Stimulated activated CD4-positive, alpha-beta T cell treated with anti-CD3 and anti-CD28 coated beads, Interleukin-4, amount 100 ng/mL, for 24 hours (primary cell): Measurements from ENCODE around the gene KMT5C.

Experiments used
- DNase-seq: peaks from one replicate; pipeline ENCODE4 v3.0.0-alpha.2; 2020

Gene KMT5C

GRCh38 chr19:55348317-55349034 lies 8.8 kb downstream of the KMT5C start:
- DNase-seq: no peak

GRCh38 chr19:55350620-55351315 lies 11.1 kb downstream of the KMT5C start:
- no peak for DNase-seq

GRCh38 chr19:55352040-55352439 lies 12.4 kb downstream of the KMT5C start:
- no peak for DNase-seq

- DNase-seq: no peak
Measured at GRCh38 chr19:55352549-55353145, 13.0 kb downstream of the KMT5C start.

- DNase-seq: no peak
Measured at GRCh38 chr19:55353356-55353802, 13.7 kb downstream of the KMT5C start.

- DNase-seq: peak; percentile 70
Measured at GRCh38 chr19:55353803-55354697, 14.4 kb downstream of the KMT5C start.

DNA sequence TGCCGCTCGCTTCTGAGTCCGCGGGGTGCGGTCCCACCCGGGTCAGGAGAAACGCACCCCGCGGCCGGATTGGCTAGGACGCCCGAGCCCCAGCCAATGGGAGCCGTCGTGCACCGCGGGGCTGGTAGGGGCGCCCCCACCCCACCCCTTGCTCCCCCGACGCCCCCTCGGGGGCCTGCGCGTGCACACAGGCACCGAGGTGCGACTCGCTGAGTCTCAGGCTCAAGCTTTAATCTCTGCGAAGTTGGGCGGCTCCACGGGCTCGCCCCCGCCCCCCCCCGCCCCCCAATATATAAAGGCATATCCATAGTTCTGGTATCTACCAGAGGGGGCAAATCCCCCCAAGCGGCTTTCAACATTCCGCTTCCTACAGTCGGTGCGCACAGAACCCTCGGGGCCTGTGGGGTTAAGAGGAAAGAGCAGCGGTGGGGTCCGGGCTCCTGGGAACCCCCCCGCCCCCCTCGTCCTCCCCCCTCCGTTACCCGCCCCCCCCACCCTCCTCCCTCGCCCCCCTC lies 15.1 kb downstream of the KMT5C start, which contains the start of gene COX6B2:
COX6B2 (minus strand) TSS at position 22 of the 515 bp plus-strand sequence. CDS start 198 bp downstream, outside the sequence.
- DNase-seq: no peak

- DNase-seq: no peak
Measured at GRCh38 chr19:55355213-55355821, 15.6 kb downstream of the KMT5C start.

DNA sequence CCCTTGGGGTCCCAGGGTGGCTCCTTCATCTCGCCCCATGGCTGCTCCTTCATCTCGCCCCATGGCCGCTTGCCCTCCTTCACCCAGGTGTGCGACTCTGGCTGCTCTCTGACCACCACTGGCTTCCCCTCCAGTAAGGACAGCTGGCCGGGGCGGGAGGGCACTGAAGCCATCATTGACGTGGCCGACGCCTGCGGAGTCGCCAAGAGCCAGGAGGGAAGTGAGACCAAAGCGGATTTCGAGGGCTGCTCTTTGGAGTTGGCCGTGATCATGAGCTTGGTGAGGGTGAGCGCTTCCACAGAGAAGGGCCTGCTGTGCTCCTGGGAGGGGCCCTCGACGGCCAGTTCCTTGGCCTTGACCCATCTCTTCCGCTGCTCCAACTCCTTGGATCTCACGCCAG lies 18.8 kb downstream of the KMT5C start:
- no peak for DNase-seq

DNA sequence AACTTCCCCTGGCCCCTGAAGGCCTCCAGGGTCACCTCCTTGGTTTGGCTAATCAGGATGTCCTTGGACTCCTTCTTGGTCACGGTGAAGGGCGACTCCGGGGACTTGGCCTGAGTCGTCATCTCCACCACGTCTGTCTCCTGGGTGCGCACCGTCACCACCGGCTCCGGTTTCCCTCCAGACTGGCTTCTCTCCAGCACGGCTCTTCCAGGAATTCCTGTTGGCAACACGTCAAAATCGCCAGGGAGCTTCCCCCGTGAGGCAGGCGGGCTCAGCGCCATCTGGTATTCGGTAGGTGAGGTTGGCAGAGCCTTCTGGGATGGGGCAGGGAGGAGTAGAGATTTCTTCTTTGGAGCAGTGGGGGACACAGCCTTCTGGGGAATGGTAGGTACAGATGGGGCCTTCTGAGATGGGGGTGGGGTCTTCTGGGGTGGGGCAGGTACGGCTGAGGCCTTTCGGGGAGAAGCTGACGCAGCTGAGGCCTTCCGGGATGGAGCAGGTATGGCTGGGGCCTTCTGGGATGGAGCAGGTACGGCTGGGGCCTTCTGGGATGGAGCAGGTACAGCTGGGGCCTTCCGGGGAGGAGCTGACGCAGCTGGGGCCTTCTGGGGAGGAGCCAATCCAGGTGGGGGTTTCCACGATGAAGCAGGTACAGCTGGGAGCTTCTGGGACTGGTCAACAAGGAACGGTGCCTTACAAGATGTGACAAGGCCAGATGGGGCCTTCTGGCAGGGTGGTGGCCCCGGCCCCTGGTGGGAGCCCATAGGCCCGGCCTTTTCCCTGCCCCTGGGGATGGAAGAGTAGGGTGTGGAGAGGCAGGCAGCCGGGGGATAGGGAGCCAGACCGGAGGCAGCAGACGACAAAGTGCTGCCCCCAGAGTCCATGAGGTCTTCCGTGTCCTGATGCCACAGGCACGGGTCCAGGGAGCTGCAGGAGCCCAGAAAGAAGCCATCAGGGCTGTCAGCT lies 19.6 kb downstream of the KMT5C start:
- DNase-seq: no peak

DNA sequence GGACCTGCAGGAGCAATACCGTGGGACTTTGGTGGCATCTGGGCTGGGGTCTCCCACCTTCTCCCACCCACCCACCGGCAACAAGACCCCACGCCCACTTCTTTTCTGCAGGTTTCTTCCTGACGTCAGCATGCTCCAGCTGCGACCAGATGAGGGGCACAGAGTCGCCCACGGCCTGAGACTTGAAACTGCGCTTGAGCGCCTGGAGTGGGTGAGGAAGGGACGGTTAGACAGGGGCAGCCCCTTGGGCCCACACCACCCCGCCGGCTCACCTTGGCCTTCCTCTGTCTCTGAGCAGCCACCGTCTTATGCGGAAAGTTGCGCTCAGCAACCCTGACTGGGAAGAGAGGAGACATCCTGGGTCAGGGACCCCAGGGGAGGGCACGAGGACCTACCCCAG lies 21.2 kb downstream of the KMT5C start:
- DNase-seq: no peak

GRCh38 chr19:55362174-55362989 lies 22.7 kb downstream of the KMT5C start:
- no peak for DNase-seq

DNA sequence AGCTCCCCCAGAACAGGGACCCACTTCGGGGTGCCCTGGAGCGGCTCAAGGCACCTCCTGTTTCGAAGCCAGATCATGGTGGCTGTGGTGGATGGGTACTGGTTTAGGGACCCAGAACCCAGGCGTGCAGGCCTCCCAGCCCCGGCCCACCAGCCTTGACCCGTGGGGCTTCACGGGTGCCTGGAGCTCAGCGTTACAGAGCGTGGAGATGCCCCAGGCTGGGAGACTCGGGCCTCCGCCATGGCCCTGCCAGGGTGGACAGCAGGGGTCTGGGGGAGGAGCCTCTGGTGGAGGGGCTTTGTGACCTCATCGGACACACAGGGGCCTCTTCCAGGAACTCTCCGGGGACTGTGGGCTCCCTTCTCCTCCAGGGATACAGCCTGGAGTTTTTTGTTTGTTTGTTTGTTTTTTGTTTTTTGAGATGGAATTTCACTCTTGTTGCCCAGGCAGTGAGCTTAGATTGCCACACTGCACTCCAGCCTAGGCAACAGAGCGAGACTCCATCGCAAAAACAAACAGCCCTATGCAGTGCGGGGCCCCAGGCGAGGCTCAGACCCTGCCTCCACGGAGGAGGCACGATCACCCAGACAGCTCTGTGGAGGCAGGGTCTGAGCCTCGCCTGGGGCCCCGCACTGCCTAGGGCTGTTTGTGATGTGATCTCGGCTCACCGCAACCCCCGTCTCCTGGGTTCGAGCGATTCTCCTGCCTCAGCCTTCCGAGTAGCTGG lies 23.5 kb downstream of the KMT5C start, which contains the start of gene GARIN5B:
GARIN5B (minus strand) TSS at position 271 of the 727 bp plus-strand sequence; CDS start at position 77, 194 bp downstream.
- DNase-seq: no peak

DNA sequence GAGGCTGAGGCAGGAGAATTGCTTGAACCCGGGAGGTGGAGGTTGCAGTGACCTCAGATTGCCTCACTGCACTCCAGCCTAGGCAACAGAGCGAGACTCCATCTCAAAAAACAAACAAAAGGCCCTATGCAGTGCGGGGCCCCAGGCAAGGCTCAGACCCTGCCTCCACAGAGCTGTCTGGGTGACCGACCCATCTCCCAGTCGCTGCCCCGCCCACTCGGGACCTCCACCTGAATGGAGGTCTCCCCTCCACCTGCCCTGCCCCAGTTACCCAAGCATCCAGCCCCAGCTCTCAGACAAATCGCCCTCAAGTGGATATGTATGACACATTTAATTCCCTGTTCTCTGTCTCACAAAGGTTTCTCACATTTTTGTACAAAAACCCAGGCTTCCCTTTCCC lies 25.6 kb downstream of the KMT5C start:
- DNase-seq: no peak

DNA sequence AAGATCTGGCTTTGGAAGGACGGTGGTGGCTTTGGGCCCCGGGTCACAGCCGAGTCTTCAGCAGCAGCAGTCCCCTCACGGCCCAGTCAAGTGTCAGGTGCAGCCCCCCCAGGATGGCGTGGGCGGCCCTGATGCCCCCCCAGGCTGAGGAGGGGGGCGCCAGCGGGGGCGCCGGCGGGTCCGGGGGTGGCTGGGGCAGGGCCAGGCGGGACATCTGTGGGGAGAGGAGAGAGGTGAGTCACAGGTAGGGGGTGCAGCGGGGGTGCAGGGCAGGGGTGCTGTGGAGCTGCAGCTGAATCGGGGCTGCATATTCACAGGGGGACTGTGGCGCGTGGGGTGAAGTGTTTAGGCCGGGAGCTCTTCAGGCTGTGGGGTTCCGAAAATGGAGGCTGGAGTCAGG lies 26.3 kb downstream of the KMT5C start:
- no peak for DNase-seq

DNA sequence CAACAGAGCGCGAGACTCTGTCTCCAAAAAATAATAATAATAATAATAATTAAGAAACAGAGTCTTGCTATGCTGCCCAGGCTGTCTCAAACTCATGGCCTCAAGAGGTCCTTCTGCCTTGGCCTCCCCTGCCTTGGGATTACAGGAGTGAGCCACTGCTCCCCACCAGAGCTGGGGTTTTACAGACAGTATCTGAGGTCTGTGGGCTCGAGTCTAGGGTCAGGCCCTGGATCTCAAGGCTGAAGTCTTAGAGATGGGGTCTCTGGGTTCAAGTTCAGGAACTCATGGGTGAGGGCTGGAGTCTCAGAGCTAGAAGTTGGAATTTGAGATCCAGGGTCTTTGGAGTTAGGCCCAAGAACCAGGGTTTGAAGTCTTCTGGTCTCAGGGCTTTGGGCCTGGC lies 27.1 kb downstream of the KMT5C start:
- no peak for DNase-seq

GRCh38 chr19:55368106-55368505 lies 28.4 kb downstream of the KMT5C start:
- DNase-seq: no peak

DNA sequence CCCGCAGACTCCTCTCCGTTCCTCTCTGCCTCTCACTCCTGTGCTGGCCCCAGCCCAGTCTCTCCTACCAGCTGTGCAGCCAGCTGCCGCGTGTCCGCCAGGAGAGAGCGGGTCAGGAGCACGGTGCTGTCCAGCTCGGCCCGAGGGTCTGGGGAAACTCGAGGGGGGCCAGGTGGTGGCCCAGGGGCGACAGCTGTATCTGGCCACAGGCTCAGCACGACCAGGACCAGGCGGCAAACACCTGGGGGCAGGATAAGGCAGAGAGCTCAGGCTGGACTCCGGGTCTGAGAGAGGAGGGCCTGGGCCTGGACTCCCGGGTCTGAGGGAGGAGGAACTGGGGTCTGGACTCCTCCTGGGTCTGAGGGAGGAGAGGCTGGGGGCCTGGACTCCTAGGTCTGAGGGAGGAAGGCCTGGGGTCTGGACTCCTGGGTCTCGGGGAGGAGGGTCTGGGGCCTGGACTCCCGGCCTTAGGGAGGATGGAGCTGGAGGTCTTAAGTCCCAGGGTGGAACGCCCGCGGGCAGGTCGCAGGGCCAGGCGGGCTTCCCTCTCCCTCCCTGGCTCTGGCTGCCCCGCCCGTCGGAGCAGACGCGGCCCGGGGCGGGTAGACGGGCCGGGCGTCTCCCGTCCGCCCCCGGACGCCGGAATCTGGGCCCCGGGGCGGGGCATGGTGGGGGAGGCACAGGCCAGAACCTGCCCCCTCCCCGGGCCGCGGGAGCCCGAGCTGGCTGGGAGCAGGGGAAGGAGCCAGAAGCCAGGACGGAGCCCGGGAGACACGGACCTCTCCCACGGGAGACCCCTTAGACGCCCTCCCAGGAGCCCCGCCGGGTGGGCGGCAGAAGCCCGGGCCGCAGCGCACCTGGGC lies 29.3 kb downstream of the KMT5C start:
- DNase-seq: peak; percentile 12
